HG03175 (cell line): Measurements from ENCODE around the gene HDAC4.

Experiments used
- ATAC-seq: cut with Tn5 transposase; IDR thresholded peaks from one replicate; pipeline ENCODE4 v1.9.1; 2021; ENCODE audit warnings: mild to moderate bottlenecking, moderate library complexity; ENCODE audit not compliant: unreplicated experiment

Gene HDAC4

DNA sequence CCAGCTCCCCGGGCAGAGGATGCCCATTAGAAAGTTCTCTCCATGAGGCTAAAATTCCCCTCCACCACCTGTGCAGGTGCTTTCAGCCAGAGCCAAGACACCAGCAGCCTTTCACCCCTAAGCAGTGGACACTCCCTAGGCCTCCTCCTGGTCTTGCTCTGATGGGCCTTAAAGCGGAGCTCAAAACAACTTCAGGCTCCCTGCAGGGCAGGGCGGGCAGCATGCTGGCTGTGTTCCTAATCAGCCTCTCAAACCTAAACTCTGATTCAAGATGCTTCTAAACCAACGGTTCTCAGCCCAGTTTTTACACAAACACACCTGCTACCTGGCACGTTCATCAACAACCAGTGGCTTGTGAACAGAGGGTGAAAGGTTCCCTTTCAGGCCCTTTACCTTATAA is 298.6 kb downstream of the HDAC4 start:
- no peak for ATAC-seq

DNA sequence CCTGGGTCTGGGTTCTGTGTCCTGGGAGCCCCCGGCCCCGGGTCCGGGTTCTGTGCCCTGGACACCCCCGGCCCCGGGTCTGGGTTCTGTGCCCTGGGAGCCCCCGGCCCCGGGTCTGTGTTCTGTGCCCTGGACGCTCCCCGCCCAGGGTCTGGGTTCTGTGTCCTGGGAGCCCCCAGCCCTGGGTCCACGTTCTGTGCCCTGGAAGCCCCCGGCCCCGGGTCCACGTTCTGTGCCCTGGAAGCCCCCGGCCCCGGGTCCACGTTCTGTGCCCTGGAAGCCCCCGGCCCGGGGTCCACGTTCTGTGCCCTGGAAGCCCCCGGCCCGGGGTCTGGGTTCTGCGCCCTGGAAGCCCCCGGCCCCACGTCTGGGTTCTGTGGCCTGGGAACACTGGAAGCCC is 299.0 kb downstream of the HDAC4 start:
- no peak for ATAC-seq

DNA sequence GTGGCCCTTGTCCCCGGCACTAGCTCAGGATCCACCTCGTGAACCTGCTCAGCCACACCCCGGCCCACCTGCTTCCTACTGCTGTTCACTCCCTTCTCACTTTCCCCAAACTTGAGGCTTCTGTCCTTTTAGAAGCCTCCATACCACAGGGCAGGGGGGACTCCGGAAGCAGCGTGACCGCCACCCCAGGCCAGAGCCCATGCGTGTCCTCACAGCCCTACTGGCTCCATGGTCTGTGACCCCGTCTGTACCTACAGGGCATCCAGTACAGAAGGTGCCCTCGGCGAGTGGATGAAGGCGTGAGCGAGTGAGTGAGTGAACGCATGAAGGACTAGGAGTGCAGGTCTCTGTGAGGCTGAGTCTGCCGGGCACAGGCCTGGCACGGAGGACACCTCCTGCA is 299.7 kb downstream of the HDAC4 start:
- ATAC-seq = no peak

GRCh38 chr2:239099474-239099873 is 301.3 kb downstream of the HDAC4 start:
- ATAC-seq = no peak

DNA sequence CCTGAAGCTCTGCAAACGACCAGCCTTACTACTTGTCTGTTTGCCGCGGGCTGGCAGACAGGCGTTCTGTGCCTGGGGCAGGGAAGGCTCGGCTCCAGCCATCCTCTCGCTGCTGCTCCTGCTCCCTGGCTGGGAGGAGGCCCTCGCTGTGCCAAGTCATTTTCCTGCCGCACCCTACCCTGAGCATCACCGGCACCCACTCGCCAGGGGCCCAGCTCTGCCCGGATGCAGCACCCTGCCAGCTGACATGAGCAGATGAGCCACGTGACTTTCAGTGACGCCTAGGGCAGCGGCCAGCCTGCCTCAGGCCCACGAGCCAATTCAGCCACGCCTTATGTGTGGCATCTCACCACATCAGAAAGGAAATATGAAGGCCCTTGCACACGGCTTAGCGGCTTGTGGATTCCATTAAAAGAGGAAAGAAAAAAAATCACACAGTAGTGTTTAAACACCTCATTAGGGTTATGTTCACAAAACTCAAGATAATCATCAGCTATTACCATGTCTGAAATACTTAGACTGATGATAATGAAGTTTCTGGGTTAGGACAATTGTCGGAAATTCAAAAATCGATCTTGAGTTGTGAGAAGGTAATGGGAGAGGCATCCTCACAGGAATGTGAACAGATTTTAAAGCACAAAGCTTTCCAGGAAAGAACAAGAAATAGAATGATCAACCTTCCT is 302.4 kb downstream of the HDAC4 start:
- no peak for ATAC-seq

DNA sequence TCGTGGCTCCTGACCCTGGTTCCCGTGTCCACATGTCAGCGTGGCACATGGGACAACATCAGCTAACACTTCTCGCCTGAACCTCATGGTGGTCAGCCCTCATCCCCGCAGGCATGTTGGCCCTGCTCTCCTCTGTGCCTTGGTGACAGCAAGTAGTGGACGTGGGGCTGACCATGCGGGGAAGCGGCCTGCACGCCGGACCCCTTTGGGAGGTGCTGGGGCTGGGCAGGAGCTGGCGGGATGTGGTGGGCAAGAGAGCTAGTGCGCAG is 303.5 kb downstream of the HDAC4 start:
- ATAC-seq = no peak

GRCh38 chr2:239096676-239097427 is 304.0 kb downstream of the HDAC4 start:
- no peak for ATAC-seq

- ATAC-seq = no peak
These were observed 305.2 kb downstream of the HDAC4 start for GRCh38 chr2:239095460-239096081.

- ATAC-seq = no peak
These were observed 306.0 kb downstream of the HDAC4 start for GRCh38 chr2:239094867-239095266.

DNA sequence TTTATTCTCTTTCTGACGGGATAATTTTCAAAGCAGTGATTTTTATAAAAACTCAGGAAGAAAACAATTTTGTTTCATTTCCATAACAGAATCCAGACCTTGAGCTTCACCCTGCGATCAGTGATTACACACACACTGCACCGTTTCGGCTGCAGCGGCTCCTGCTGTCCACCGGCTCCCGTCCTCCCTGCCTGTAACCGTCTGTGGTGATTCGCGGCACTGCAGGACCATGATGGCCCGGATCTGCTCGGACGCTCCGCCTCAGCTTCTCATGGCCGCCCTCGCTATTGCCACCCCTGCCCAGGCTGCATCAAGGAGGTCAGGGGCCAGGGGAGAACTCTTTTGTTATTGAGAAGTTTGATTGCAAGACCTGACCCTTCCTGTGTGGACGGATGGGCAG is 306.9 kb downstream of the HDAC4 start:
- no peak for ATAC-seq

GRCh38 chr2:239093542-239093941 is 307.3 kb downstream of the HDAC4 start:
- no peak for ATAC-seq

- no peak for ATAC-seq
These were observed 308.1 kb downstream of the HDAC4 start for GRCh38 chr2:239092571-239093294.

GRCh38 chr2:239089884-239090283 is 310.9 kb downstream of the HDAC4 start:
- no peak for ATAC-seq

GRCh38 chr2:239087046-239087710 is 313.6 kb downstream of the HDAC4 start:
- no peak for ATAC-seq

DNA sequence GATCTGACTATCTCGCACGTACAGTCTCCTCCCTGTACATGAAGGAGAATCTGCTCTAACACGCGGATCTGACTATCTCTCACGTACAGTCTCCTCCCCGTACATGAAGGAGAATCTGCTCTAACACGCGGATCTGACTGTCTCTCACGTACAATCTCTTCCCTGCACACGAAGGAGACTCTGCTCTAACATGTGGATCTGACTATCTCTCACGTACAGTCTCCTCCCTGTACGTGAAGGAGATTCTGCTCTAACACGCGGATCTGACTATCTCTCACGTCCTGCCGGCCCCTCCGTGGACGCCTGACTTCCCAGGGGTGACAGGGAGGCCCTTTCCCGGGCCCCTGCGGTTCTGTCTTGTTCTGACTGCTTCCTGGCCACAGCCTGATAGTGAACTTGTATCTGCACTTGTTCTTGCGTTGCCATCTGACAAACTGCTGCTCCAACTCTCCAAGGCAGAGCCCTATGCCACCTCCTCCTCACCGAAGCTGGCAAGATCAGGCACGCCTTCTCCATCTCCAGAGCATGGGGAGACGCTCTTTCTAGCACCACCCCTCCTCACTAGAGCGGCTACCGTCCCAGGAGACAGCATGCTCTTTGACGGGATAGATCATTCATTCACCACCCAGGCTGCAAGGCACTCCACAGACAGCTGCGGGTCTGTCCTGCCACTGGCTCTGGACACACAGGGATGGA is 314.3 kb downstream of the HDAC4 start:
- no peak for ATAC-seq

- no peak for ATAC-seq
These were observed 315.4 kb downstream of the HDAC4 start for GRCh38 chr2:239085201-239085992.

DNA sequence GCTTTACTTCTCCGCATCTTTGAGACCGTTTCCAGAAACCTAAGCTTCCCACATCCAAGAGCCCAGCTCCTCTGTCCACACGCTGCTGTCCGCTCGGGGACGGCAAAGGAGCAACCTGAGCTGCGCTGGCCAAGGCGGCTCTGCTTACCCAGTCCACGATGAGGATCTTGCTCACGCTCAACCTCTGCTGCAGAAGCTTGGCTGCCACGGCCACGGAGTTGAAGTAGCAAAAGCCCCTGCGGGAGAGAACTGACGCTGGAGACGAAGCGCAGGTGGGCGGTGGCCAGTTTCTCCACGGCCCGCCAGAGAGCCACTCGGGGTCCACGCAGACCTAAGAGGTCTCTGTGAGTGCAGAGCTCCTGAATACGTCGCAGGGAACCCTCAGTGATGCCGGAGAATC is 316.8 kb downstream of the HDAC4 start:
- no peak for ATAC-seq

DNA sequence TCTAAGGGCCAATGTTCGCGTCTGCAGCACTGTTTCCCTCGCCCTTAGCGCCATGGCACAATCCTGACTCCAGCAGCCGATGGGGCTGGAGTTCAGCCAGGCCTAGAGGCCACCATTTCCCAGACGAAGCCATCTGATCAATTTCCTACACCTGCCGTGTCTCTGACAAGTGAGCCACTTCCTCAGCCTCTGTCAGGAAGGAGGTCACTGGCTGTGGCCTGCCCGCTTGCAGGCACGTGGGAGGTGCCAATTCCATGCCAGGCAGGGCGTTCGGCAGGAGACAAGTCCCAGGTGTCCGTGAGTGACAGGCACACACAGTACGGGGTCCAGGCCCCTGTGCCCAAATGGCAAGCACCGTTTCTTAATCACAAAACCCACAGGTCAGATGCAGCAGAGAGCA is 318.4 kb downstream of the HDAC4 start:
- no peak for ATAC-seq

GRCh38 chr2:239081622-239082021 is 319.2 kb downstream of the HDAC4 start:
- ATAC-seq = no peak

- ATAC-seq = no peak
These were observed 319.8 kb downstream of the HDAC4 start for GRCh38 chr2:239081046-239081445.
